Neural cell (in vitro differentiated cells): ENCODE measurements around the gene CYP26A1. TPM values are rescaled to one million over a fixed set of nuclear protein-coding genes. Genes with fewer than 3 reads are reported as not detected.

Source experiments
- H2AFZ ChIP-seq: fragments of 200-600, 300-800 bp; sonication (generic), shearing (Covaris generic); 2 replicates; pipeline ENCODE4 v1.6.0; 2014; ENCODE audit warnings: low read depth, mild to moderate bottlenecking, antibody characterized with exemption, low read length, moderate library complexity
- H3F3A ChIP-seq: fragments of 200-600 bp; shearing (Covaris generic); 2 replicates; pipeline ENCODE4 v1.6.1; 2016; ENCODE audit warnings: mild to moderate bottlenecking, moderate library complexity, mixed read lengths, antibody characterized with exemption, low read length; ENCODE audit not compliant: insufficient read depth, poor library complexity, severe bottlenecking
- H3K27ac ChIP-seq: fragments of 200-600, 300-800 bp; sonication (generic), shearing (Covaris generic); 2 replicates; pipeline ENCODE4 v1.5.1; 2014; ENCODE audit warnings: mild to moderate bottlenecking, low read length, moderate library complexity
- H3K27me3 ChIP-seq: fragments of 300-800, 200-600 bp; sonication (generic), shearing (Covaris generic); 2 replicates; pipeline ENCODE4 v1.6.0; 2014; ENCODE audit warnings: mild to moderate bottlenecking, low read depth, low read length, moderate library complexity; ENCODE audit not compliant: insufficient read depth
- H3K36me3 ChIP-seq: fragments of 300-800, 200-600 bp; sonication (generic), shearing (Covaris generic); 2 replicates; pipeline ENCODE4 v1.5.1; 2014; ENCODE audit warnings: mild to moderate bottlenecking, antibody characterized with exemption, low read length, moderate library complexity; ENCODE audit not compliant: insufficient read depth
- H3K4me2 ChIP-seq: fragments of 300-800, 200-600 bp; sonication (generic), shearing (Covaris generic); 2 replicates; pipeline ENCODE4 v1.6.0; 2014; ENCODE audit warnings: mild to moderate bottlenecking, low read length
- H3K4me3 ChIP-seq: fragments of 300-800, 200-600 bp; sonication (generic), shearing (Covaris generic); 2 replicates; pipeline ENCODE4 v1.5.1; 2014; ENCODE audit warnings: mild to moderate bottlenecking, low read length, moderate library complexity
- H3K79me2 ChIP-seq: fragments of 200-600 bp; shearing (Covaris generic); replicated peaks from 2 replicates; pipeline ENCODE4 v1.6.0; 2014; ENCODE audit warnings: mild to moderate bottlenecking, low read length, moderate library complexity; ENCODE audit not compliant: insufficient read depth
- H3K9ac ChIP-seq: fragments of 300-800, 200-600 bp; sonication (generic), shearing (Covaris generic); 2 replicates; pipeline ENCODE4 v1.6.1; 2016; ENCODE audit warnings: mild to moderate bottlenecking, low read length, mixed read lengths
- H3K9me2 ChIP-seq: fragments of 200-600 bp; shearing (Covaris generic); 2 replicates; pipeline ENCODE4 v1.6.1; 2016; ENCODE audit warnings: mild to moderate bottlenecking, low read length, mixed read lengths; ENCODE audit not compliant: insufficient read depth
- H3K9me3 ChIP-seq: fragments of 200-600, 300-800 bp; sonication (generic), shearing (Covaris generic); 2 replicates; pipeline ENCODE4 v1.6.1; 2016; ENCODE audit warnings: mild to moderate bottlenecking, mixed run types, low read length, moderate library complexity, mixed read lengths
- H4K20me1 ChIP-seq: fragments of 200-600 bp; shearing (Covaris generic); 2 replicates; pipeline ENCODE4 v1.6.1; 2016; ENCODE audit warnings: mild to moderate bottlenecking, mixed run types; ENCODE audit not compliant: insufficient read depth
- EP300 ChIP-seq: fragments of 450-650 bp; conservative IDR thresholded peaks from 2 replicates; pipeline ENCODE4 v1.6.1; 2014; ENCODE audit warnings: antibody characterized with exemption, mild to moderate bottlenecking, moderate library complexity; ENCODE audit not compliant: poor library complexity, severe bottlenecking
- EZH2 ChIP-seq: fragments of 200-600, 300-800 bp; shearing (Covaris generic), sonication (generic); IDR thresholded peaks from 2 replicates; pipeline ENCODE4 v1.6.1; 2014; ENCODE audit warnings: antibody characterized with exemption, low read length, borderline replicate concordance, mild to moderate bottlenecking; ENCODE audit not compliant: insufficient read depth, poor library complexity, severe bottlenecking
- MXI1 ChIP-seq: fragments of 450-650 bp; conservative IDR thresholded peaks from 2 replicates; pipeline ENCODE4 v1.6.1; 2014; ENCODE audit warnings: antibody characterized with exemption, mild to moderate bottlenecking; ENCODE audit not compliant: poor library complexity, severe bottlenecking
- POLR2AphosphoS5 ChIP-seq: IDR thresholded peaks from 2 replicates; pipeline ENCODE4 v1.6.1; 2012
- RAD21 ChIP-seq: fragments of 450-650 bp; conservative IDR thresholded peaks from 2 replicates; pipeline ENCODE4 v1.6.1; 2014; ENCODE audit warnings: antibody characterized with exemption, mild to moderate bottlenecking, moderate library complexity
- SMC3 ChIP-seq: fragments of 450-650 bp; conservative IDR thresholded peaks from 2 replicates; pipeline ENCODE4 v1.6.1; 2014; ENCODE audit warnings: antibody characterized with exemption, mild to moderate bottlenecking, moderate library complexity; ENCODE audit not compliant: poor library complexity
- TAF1 ChIP-seq: IDR thresholded peaks from 2 replicates; pipeline ENCODE4 v1.6.1; 2012; ENCODE audit warnings: low read depth
- polyA minus RNA-seq: library from RNA; depleted of rRNA, polyadenylated mRNA; stranded (reverse); fragments of >200 nt; gene quantifications from 2 replicates; pipeline ENCODE4 v1.2.3, GENCODE V29; 2014
- polyA plus RNA-seq: library from polyadenylated mRNA; depleted of rRNA; stranded (reverse); fragments of >200 nt; gene quantifications from 2 replicates; pipeline ENCODE4 v1.2.3, GENCODE V29; 2014
- TF ChIP-seq, protein P1 (sequence below): fragments of 450-650 bp; IDR thresholded peaks from 2 replicates; pipeline ENCODE4 v1.5.1; 2014; ENCODE audit warnings: antibody characterized with exemption, mild to moderate bottlenecking, moderate library complexity; ENCODE audit not compliant: poor library complexity, severe bottlenecking
- TF ChIP-seq, protein P2 (sequence below): IDR thresholded peaks from 2 replicates; pipeline ENCODE4 v1.6.1; 2012; ENCODE audit warnings: borderline replicate concordance

Gene CYP26A1, protein sequence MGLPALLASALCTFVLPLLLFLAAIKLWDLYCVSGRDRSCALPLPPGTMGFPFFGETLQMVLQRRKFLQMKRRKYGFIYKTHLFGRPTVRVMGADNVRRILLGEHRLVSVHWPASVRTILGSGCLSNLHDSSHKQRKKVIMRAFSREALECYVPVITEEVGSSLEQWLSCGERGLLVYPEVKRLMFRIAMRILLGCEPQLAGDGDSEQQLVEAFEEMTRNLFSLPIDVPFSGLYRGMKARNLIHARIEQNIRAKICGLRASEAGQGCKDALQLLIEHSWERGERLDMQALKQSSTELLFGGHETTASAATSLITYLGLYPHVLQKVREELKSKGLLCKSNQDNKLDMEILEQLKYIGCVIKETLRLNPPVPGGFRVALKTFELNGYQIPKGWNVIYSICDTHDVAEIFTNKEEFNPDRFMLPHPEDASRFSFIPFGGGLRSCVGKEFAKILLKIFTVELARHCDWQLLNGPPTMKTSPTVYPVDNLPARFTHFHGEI
- 0.64 and 0.77 TPM in 2 replicates for polyA plus RNA-seq
- not detected in 2 replicates for polyA minus RNA-seq

- TF ChIP-seq, protein P1, sequence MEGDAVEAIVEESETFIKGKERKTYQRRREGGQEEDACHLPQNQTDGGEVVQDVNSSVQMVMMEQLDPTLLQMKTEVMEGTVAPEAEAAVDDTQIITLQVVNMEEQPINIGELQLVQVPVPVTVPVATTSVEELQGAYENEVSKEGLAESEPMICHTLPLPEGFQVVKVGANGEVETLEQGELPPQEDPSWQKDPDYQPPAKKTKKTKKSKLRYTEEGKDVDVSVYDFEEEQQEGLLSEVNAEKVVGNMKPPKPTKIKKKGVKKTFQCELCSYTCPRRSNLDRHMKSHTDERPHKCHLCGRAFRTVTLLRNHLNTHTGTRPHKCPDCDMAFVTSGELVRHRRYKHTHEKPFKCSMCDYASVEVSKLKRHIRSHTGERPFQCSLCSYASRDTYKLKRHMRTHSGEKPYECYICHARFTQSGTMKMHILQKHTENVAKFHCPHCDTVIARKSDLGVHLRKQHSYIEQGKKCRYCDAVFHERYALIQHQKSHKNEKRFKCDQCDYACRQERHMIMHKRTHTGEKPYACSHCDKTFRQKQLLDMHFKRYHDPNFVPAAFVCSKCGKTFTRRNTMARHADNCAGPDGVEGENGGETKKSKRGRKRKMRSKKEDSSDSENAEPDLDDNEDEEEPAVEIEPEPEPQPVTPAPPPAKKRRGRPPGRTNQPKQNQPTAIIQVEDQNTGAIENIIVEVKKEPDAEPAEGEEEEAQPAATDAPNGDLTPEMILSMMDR = no peak
- TF ChIP-seq POLR2AphosphoS5 = peak; percentile 69
- TF ChIP-seq, protein P2, sequence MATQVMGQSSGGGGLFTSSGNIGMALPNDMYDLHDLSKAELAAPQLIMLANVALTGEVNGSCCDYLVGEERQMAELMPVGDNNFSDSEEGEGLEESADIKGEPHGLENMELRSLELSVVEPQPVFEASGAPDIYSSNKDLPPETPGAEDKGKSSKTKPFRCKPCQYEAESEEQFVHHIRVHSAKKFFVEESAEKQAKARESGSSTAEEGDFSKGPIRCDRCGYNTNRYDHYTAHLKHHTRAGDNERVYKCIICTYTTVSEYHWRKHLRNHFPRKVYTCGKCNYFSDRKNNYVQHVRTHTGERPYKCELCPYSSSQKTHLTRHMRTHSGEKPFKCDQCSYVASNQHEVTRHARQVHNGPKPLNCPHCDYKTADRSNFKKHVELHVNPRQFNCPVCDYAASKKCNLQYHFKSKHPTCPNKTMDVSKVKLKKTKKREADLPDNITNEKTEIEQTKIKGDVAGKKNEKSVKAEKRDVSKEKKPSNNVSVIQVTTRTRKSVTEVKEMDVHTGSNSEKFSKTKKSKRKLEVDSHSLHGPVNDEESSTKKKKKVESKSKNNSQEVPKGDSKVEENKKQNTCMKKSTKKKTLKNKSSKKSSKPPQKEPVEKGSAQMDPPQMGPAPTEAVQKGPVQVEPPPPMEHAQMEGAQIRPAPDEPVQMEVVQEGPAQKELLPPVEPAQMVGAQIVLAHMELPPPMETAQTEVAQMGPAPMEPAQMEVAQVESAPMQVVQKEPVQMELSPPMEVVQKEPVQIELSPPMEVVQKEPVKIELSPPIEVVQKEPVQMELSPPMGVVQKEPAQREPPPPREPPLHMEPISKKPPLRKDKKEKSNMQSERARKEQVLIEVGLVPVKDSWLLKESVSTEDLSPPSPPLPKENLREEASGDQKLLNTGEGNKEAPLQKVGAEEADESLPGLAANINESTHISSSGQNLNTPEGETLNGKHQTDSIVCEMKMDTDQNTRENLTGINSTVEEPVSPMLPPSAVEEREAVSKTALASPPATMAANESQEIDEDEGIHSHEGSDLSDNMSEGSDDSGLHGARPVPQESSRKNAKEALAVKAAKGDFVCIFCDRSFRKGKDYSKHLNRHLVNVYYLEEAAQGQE = no peak
- no peak for TF ChIP-seq SMC3
- TF ChIP-seq EP300 = no peak
These were observed at the start of gene CYP26A1 for GRCh38 chr10:93073539-93074146. TSS of gene CYP26A1 (plus strand) at chr10:93073893. CDS start at chr10:93073935, 42 bp downstream.

DNA sequence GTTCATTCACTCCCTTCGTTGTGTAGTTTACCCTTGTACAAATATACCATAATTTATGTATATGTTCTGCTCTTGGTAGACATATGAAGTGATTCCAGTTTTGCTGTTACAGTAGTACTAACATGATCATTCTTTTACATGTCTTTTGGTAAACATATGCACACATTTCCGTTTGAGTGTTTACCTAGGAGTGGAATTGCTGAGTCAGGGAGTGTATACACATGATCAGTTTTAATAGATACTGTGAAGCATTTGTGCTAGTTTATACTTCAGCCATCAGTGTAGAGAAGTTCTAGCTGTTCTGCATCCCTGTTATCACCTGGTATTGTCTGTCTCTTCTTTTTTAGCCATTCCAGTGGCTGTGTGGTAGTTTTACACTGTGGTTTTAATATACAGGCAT is 47.6 kb upstream of the CYP26A1 start:
- H3K4me3 ChIP-seq = no peak overlapping the region
- no peaks in the 10 kb centered on the region for H3K79me2 ChIP-seq
- no peak overlapping the region for H3K4me2 ChIP-seq
- no peak overlapping the region for H3K27ac ChIP-seq
- H2AFZ ChIP-seq = no peak overlapping the region
- TF ChIP-seq TAF1 = no peak
- TF ChIP-seq EP300 = no peak
- TF ChIP-seq SMC3 = no peak
- TF ChIP-seq, protein P2 = no peak
- TF ChIP-seq MXI1 = no peak
- no peak for TF ChIP-seq EZH2
- TF ChIP-seq RAD21 = no peak
- TF ChIP-seq POLR2AphosphoS5 = no peak
- TF ChIP-seq, protein P1 = no peak
- H3K9ac ChIP-seq = no peak overlapping the region
- no peaks in the 10 kb centered on the region for H4K20me1 ChIP-seq
- no peaks in the 10 kb centered on the region for H3K36me3 ChIP-seq
- no peaks in the 10 kb centered on the region for H3K9me2 ChIP-seq
- no peaks in the 10 kb centered on the region for H3K9me3 ChIP-seq
- no peaks in the 10 kb centered on the region for H3K27me3 ChIP-seq
- H3F3A ChIP-seq = no peaks in the 10 kb centered on the region

More at GRCh38 chr10:93073539-93074146, at the start of gene CYP26A1:
- H3F3A ChIP-seq = no peaks in the 10 kb centered on the region
- peak within 1 kb of the TSS; percentile 26 for H3K9ac ChIP-seq
- H2AFZ ChIP-seq = peak within 1 kb of the TSS; percentile 14
- H3K27ac ChIP-seq = no peak within 1 kb of the TSS
- no peaks in the 10 kb centered on the region for H3K36me3 ChIP-seq
- no peaks in the 10 kb centered on the region for H3K9me3 ChIP-seq
- peak within 1 kb of the TSS; percentile 80 for H3K4me3 ChIP-seq
- H4K20me1 ChIP-seq = no peaks in the 10 kb centered on the region
- no peaks in the 10 kb centered on the region for H3K9me2 ChIP-seq
- H3K27me3 ChIP-seq = peaks cover 100% of the 10 kb centered on the region
- H3K4me2 ChIP-seq = peak within 1 kb of the TSS; percentile 94
- no peaks in the 10 kb centered on the region for H3K79me2 ChIP-seq
